ENCODE results near the gene PANK4. TPM values are rescaled to one million over a fixed set of nuclear protein-coding genes. Genes with fewer than 3 reads are reported as not detected.

The PANK4 gene
- total and polyA plus RNA-seq, 2 donors (not counting 3 experiments of a cell fraction or from before 2014, with no cell fraction given), result 22.1 to 34.0 TPM

DNA sequence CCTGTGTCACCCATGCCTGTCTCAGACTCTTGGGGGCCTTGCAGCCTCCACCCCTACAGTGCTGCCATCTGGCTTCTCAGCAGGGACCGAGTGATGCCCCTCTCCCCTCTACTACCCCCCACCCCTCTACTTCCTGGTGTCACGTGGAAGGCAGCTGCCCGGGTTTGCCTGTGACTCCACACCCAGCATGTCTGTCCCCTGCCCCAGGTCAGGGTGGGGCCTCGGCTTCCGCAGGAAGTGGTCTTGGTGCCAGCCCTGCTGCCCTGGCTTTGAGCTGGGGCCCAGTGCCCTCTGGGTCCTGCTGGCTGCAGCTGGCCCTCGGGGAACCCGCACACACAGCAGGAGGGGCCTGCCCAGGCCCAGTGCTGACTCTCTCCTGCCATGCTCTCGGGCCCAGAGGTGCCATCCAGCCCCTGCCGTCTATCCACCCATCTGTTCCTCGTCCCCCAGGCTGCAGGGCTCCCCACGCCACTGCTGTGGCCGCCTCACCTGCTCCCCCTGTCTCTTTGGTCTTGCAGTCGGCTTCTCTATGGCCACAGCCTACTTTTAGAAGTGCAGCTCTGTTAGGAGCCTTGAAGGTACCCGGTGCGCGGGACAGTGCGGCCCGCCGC, 26.3 kb downstream of the PANK4 start:
- Histone ChIP-seq H3K79me2 (ENCODE audit: control insufficient read depth, insufficient read depth, low read length) (no peaks in the 10 kb centered on the region), H4K20me1 (replicated peaks; ENCODE audit: control insufficient read depth, extremely low read depth, insufficient read depth, low read length) (no peaks in the 10 kb centered on the region), H3K4me2 (ENCODE audit: insufficient read depth, low read length) (no peak overlapping the region), H2AFZ (ENCODE audit: low read depth, low read length) (no peak overlapping the region), H3K27me3 (ENCODE audit: control insufficient read depth in 2 of 2, insufficient read depth in 2 of 2, low read length in 2 of 2) (no peaks in the 10 kb centered on the region), H3K9ac (replicated peaks; ENCODE audit: extremely low read depth, insufficient read depth, low read length) (no peak overlapping the region), H3K4me1 (ENCODE audit: control insufficient read depth, extremely low read depth, insufficient read depth, low read length) (no peaks in the 10 kb centered on the region), H3K9me3 (replicated peaks; ENCODE audit: control insufficient read depth, insufficient read depth, low read length) (no peaks in the 10 kb centered on the region), H3K36me3 (ENCODE audit: control insufficient read depth in 2 of 2, extremely low read depth in 1 of 2, insufficient read depth in 2 of 2, low read length in 2 of 2) (no peaks in the 10 kb centered on the region), H3K4me3 (replicated peaks in 1 of 3; ENCODE audit: insufficient read depth in 1 of 3, low read depth in 1 of 3, low read length in 3 of 3) (no peak overlapping the region), H3K27ac (ENCODE audit: insufficient read depth, low read depth, low read length) (no peak overlapping the region), H3K9me1 (replicated peaks; ENCODE audit: control insufficient read depth, extremely low read depth, insufficient read depth, low read length) (no peaks in the 10 kb centered on the region)
- ChIA-PET CTCF (interaction anchor here (1.2 to 1.6 kb wide), 2 partner anchors 9 to 12 kb away, joined by 3 to 4 read pairs; no protein-coding TSS in a partner anchor), POLR2A (no interaction called here)
- dilution Hi-C loops (cut with MboI; ENCODE audit: extremely low pct_ligation_motif_present, low sequenced_read_pairs) (no loop called here), intact Hi-C loops (cut with micrococcal nuclease) (no loop called here)
- no peak for DNase-seq (ENCODE audit: low read depth, low spot score)
- TF ChIP-seq, protein P1, sequence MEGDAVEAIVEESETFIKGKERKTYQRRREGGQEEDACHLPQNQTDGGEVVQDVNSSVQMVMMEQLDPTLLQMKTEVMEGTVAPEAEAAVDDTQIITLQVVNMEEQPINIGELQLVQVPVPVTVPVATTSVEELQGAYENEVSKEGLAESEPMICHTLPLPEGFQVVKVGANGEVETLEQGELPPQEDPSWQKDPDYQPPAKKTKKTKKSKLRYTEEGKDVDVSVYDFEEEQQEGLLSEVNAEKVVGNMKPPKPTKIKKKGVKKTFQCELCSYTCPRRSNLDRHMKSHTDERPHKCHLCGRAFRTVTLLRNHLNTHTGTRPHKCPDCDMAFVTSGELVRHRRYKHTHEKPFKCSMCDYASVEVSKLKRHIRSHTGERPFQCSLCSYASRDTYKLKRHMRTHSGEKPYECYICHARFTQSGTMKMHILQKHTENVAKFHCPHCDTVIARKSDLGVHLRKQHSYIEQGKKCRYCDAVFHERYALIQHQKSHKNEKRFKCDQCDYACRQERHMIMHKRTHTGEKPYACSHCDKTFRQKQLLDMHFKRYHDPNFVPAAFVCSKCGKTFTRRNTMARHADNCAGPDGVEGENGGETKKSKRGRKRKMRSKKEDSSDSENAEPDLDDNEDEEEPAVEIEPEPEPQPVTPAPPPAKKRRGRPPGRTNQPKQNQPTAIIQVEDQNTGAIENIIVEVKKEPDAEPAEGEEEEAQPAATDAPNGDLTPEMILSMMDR (IDR thresholded peaks at IDR 0.05; ENCODE audit: extremely low read depth in 1 of 2, insufficient read depth in 1 of 2, low read depth in 1 of 2, low read length in 2 of 2), result no peak
- TF ChIP-seq EZH2 (IDR thresholded peaks at IDR 0.05; ENCODE audit: borderline replicate concordance, low read depth, low read length, severe bottlenecking), result no peak
- no peak for FAIRE-seq
- no TSS peak for BruUV-seq (replicated peaks)

DNA sequence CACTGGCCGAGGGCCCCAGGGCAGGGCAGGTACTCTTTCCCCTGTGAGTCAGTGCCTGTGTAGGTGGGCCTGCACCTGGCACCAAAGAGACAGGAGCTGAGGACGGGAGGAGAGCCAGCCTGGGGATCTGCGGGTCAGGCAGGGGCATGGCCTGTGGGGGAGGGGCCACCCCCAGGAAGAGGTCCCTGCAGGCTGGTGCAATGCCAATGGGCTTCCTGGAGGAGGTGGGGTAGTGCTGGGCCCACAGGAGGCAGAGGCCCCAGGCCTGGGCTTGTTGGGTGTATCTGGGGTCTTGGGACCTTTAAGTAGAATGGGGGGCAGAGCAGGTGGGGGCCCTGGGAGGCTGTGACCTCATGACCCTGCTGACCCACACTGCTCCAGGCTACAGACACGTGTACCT, 27.1 kb downstream of the PANK4 start:
- H3K9ac ChIP-seq (replicated peaks; ENCODE audit: extremely low read depth, insufficient read depth, low read length), result no peak overlapping the region

More for the DNA sequence above, 27.1 kb downstream of the PANK4 start:
- CTCF ChIA-PET, result no interaction called here
- dilution Hi-C loops (cut with MboI; ENCODE audit: extremely low pct_ligation_motif_present, low sequenced_read_pairs), result no loop called here
- no TSS peak for BruUV-seq (replicated peaks)
- POLR2A ChIA-PET, result no interaction called here
- Histone ChIP-seq H3K27me3 (ENCODE audit: control insufficient read depth in 2 of 2, insufficient read depth in 2 of 2, low read length in 2 of 2) (no peaks in the 10 kb centered on the region), H3K9me3 (replicated peaks; ENCODE audit: control insufficient read depth, insufficient read depth, low read length) (no peaks in the 10 kb centered on the region), H3K36me3 (ENCODE audit: control insufficient read depth in 2 of 2, extremely low read depth in 1 of 2, insufficient read depth in 2 of 2, low read length in 2 of 2) (no peaks in the 10 kb centered on the region), H2AFZ (ENCODE audit: low read depth, low read length) (no peak overlapping the region), H3K9me1 (replicated peaks; ENCODE audit: control insufficient read depth, extremely low read depth, insufficient read depth, low read length) (no peaks in the 10 kb centered on the region), H3K4me3 (replicated peaks in 1 of 3; ENCODE audit: insufficient read depth in 1 of 3, low read depth in 1 of 3, low read length in 3 of 3) (no peak overlapping the region), H3K27ac (ENCODE audit: insufficient read depth, low read depth, low read length) (no peak overlapping the region), H3K4me2 (ENCODE audit: insufficient read depth, low read length) (no peak overlapping the region), H4K20me1 (replicated peaks; ENCODE audit: control insufficient read depth, extremely low read depth, insufficient read depth, low read length) (no peaks in the 10 kb centered on the region), H3K79me2 (ENCODE audit: control insufficient read depth, insufficient read depth, low read length) (no peaks in the 10 kb centered on the region), H3K4me1 (ENCODE audit: control insufficient read depth, extremely low read depth, insufficient read depth, low read length) (no peaks in the 10 kb centered on the region)
- DNase-seq (ENCODE audit: low read depth, low spot score) (no peak), FAIRE-seq (no peak)
- TF ChIP-seq JUN (IDR thresholded peaks at IDR 0.05; ENCODE audit: borderline replicate concordance, insufficient read depth, insufficient read length, low read depth) (no peak), FOS (IDR thresholded peaks at IDR 0.05; ENCODE audit: borderline replicate concordance, insufficient read depth, low read length) (no peak), MYC (IDR thresholded peaks at IDR 0.05; ENCODE audit: low read depth, low read length) (no peak), EZH2 (IDR thresholded peaks at IDR 0.05; ENCODE audit: borderline replicate concordance, low read depth, low read length, severe bottlenecking) (no peak), POLR2A (IDR thresholded peaks at IDR 0.05; ENCODE audit: low read depth, low read length) (no peak), POLR2AphosphoS5 (IDR thresholded peaks at IDR 0.05; ENCODE audit: insufficient read depth, low read depth, low read length) (no peak), GATA2 (IDR thresholded peaks at IDR 0.05; ENCODE audit: insufficient read depth, insufficient read length, low read depth, low read length) (no peak)
- intact Hi-C loops (cut with micrococcal nuclease), result no loop called here

Data from endothelial cell of umbilical vein (primary cell).